Hepatocyte (in vitro differentiated cells): ENCODE measurements around the gene RRAS.

Source experiments
- CTCF ChIP-seq: fragments of 200-600 bp; sonication (generic); IDR thresholded peaks from 2 replicates; pipeline ENCODE4 v1.5.1; 2016; ENCODE audit warnings: antibody characterized with exemption, mild to moderate bottlenecking; ENCODE audit not compliant: poor library complexity
- EZH2 ChIP-seq: fragments of 200-600 bp; sonication (generic); IDR thresholded peaks from 2 replicates; pipeline ENCODE4 v1.6.1; 2016; ENCODE audit warnings: antibody characterized with exemption, mild to moderate bottlenecking, borderline replicate concordance

- no peak for TF ChIP-seq CTCF
- no peak for TF ChIP-seq EZH2
These were observed 49.6 kb downstream of the RRAS start for GRCh38 chr19:49590071-49590970.
